ENCODE data around the gene RABGGTB. TPM values are rescaled to one million over a fixed set of nuclear protein-coding genes. Genes with fewer than 3 reads are reported as not detected.

The RABGGTB gene
- total RNA-seq, 1 donor from 2014 or later: 82.5 TPM

DNA sequence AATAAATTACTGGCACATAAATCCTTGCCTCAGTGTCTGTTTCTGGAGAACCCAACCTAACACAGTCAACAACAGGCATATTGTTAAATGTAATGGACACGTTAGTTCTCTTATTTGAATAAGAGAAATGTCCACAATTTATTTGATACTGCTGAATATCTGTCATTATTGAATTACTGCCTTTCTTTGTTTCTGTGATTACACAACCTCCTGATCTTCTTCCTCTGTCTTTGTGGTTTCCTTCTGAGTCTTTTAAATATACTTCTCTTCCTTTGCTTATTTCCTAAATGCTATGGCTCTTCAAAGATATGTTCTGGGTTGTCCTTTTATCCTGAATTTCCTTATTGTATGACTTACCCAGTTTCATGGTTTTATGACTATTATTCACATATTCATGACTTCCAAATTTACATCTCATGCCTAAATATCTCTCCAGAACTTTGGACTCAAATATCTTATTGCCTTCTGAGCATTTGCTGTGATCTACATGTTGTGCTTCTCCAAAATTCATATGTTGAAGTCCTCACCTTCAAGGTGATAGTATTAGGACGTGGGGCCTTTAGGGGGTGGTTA, 50.6 kb downstream of the RABGGTB start:
- no peak for DNase-seq
- H3K4me1 ChIP-seq: no peaks in the 10 kb centered on the region
- H3K9me3 ChIP-seq: no peaks in the 10 kb centered on the region
- intact Hi-C loops (cut with DNase I): no loop called here
- no peaks in the 10 kb centered on the region for H3K36me3 ChIP-seq
- H3K27me3 ChIP-seq (ENCODE audit: low read depth): no peaks in the 10 kb centered on the region
- no peak overlapping the region for H3K4me3 ChIP-seq
- no peak overlapping the region for H3K27ac ChIP-seq
- no peak for ATAC-seq
- TF ChIP-seq CTCF (IDR thresholded peaks at IDR 0.05): no peak

GRCh38 chr1:75838079-75838478, 52.0 kb downstream of the RABGGTB start:
- DNase-seq (no peak), ATAC-seq (no peak)
- TF ChIP-seq CTCF (IDR thresholded peaks at IDR 0.05): no peak
- Histone ChIP-seq H3K36me3 (no peaks in the 10 kb centered on the region), H3K4me1 (no peaks in the 10 kb centered on the region), H3K9me3 (no peaks in the 10 kb centered on the region), H3K27ac (no peak overlapping the region), H3K27me3 (ENCODE audit: low read depth) (no peaks in the 10 kb centered on the region), H3K4me3 (no peak overlapping the region)
- intact Hi-C loops (cut with DNase I): no loop called here

DNA sequence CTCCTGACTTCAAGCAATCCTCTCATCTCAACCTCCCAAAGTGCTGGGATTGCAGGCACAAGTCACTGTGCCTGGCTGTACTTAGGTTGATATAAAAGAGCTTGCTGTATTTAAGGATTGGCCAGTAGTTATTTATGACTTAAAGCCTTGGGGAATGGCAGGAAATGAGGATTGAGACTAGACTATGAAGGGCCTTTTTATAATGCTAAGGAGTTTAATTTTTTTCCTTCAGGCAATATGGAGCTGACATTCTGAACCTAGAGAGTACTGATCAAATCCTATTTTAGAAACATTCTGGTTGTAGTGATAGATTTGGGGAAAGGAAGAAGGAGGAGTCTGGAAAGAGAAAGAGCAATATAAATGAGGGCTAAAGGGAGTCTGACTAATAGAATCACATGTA, 55.4 kb downstream of the RABGGTB start:
- Histone ChIP-seq H3K4me3 (no peak overlapping the region), H3K4me1 (no peaks in the 10 kb centered on the region), H3K27ac (no peak overlapping the region), H3K9me3 (no peaks in the 10 kb centered on the region), H3K27me3 (ENCODE audit: low read depth) (no peaks in the 10 kb centered on the region), H3K36me3 (no peaks in the 10 kb centered on the region)
- no peak for ATAC-seq
- no peak for DNase-seq
- intact Hi-C loops (cut with DNase I): no loop called here
- no peak for TF ChIP-seq CTCF (IDR thresholded peaks at IDR 0.05)

Other genes starting within 250 kb of the RABGGTB start
- 0.47 TPM for gene SLC44A5, start 175.1 kb upstream of the RABGGTB start, total RNA-seq
- gene ACADM, start 61.5 kb upstream of the RABGGTB start, total RNA-seq: 43.1 TPM
- 0.65 TPM for gene MSH4, start 10.6 kb downstream of the RABGGTB start, total RNA-seq
- not detected for gene ASB17, start 146.1 kb downstream of the RABGGTB start, total RNA-seq